Mononuclear cell (primary cell): ENCODE measurements around the gene CTNNA3. TPM values are rescaled to one million over a fixed set of nuclear protein-coding genes. Genes with fewer than 3 reads are reported as not detected.

Experiments used
- H3K27me3 ChIP-seq: 2 replicates; pipeline ENCODE4 v1.6.0; 2011; ENCODE audit warnings: low read length, control low read depth; ENCODE audit not compliant: insufficient read depth
- H3K4me1 ChIP-seq: 2 replicates; pipeline ENCODE4 v1.5.1; 2011; ENCODE audit warnings: mild to moderate bottlenecking, low read length, control low read depth; ENCODE audit not compliant: insufficient read depth
- H3K4me3 ChIP-seq: 2 replicates; pipeline ENCODE4 v1.5.1; 2011; ENCODE audit warnings: mild to moderate bottlenecking, low read length, moderate library complexity
- H3K9me3 ChIP-seq: 2 replicates; pipeline ENCODE4 v1.5.1; 2011; ENCODE audit warnings: low read depth, mild to moderate bottlenecking, control low read depth, low read length
- total RNA-seq: library from RNA; depleted of rRNA; stranded (reverse); fragments of >200 nt; gene quantifications from one replicate; pipeline ENCODE4 v1.2.3, GENCODE V29; 2012

Gene CTNNA3
- total RNA-seq, 1 donor = 0.42 TPM

DNA sequence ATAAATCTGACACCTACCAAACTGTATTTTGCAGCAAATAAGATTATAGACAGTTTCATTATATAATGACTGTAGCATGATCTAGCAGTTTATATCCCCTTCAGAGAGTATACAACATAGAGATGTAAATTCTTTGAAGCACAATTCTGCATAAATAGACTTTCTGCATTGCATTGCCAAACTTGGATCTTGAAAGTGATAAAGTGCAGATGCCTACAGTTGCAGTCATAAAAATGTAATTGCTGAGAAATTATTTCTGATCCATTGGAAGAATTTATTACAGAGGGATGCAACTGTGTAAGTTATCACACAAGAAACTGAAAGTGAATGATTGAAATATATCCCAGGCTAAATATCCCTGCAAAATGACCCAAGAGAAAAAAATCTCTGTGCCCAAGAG lies 65.1 kb downstream of the CTNNA3 start:
- no peaks in the 10 kb centered on the region for H3K4me1 ChIP-seq
- no peak overlapping the region for H3K4me3 ChIP-seq
- H3K27me3 ChIP-seq = no peaks in the 10 kb centered on the region

DNA sequence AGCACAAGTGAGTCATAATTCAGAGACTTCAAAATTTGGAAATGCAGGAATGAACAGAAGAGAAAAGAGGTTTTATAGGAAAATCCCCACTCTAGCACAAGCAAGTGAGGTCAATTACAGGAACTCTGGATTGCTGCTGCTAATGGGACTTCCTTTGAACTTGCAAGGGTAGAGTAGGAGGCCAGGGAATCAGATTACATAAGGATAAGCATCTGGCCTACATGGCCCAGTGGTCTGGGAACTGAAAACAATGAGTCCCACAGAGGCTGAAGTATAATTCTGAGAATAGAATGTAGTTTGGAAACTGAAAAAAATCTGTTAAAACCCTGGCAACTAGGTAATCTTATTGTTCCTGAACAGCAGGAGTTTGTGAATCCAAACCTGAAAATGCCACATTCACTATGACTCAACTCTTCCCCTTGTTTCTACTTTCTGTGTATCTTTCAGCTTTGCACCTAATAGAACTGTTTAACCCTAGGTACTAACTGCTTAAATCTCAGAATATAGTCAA lies 66.5 kb downstream of the CTNNA3 start:
- no peak overlapping the region for H3K4me3 ChIP-seq
- H3K27me3 ChIP-seq = no peaks in the 10 kb centered on the region

More for the DNA sequence above, 65.1 kb downstream of the CTNNA3 start:
- no peaks in the 10 kb centered on the region for H3K9me3 ChIP-seq

GRCh38 chr10:67622984-67623383 lies 73.0 kb downstream of the CTNNA3 start:
- H3K9me3 ChIP-seq = no peaks in the 10 kb centered on the region
- H3K4me3 ChIP-seq = no peak overlapping the region
- no peaks in the 10 kb centered on the region for H3K27me3 ChIP-seq
- H3K4me1 ChIP-seq = no peaks in the 10 kb centered on the region

More for the DNA sequence above, 66.5 kb downstream of the CTNNA3 start:
- no peaks in the 10 kb centered on the region for H3K9me3 ChIP-seq
- no peaks in the 10 kb centered on the region for H3K4me1 ChIP-seq

GRCh38 chr10:67622511-67622910 lies 73.5 kb downstream of the CTNNA3 start:
- H3K9me3 ChIP-seq = no peaks in the 10 kb centered on the region
- H3K27me3 ChIP-seq = no peaks in the 10 kb centered on the region
- H3K4me1 ChIP-seq = no peaks in the 10 kb centered on the region
- H3K4me3 ChIP-seq = no peak overlapping the region

DNA sequence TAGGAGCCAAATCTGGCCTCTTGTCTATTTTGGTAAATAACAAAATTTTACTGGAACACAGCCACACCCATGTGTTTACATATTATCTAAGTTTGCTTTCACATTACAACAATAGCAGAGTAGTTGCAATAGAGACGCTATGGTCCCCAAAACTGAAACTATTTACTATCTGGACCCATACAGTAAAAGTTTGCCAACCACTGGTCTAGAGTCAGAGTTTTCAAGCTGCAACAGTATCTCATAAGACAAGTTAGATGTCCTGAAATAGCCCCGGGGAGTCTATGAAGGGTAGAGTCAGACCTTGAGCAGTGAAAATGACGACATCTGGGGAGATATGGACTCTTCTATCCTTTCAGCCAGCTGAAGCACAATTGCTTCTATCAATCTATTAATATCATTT lies 74.2 kb downstream of the CTNNA3 start:
- Histone ChIP-seq H3K4me1 (no peaks in the 10 kb centered on the region), H3K9me3 (no peaks in the 10 kb centered on the region), H3K27me3 (no peaks in the 10 kb centered on the region), H3K4me3 (no peak overlapping the region)

DNA sequence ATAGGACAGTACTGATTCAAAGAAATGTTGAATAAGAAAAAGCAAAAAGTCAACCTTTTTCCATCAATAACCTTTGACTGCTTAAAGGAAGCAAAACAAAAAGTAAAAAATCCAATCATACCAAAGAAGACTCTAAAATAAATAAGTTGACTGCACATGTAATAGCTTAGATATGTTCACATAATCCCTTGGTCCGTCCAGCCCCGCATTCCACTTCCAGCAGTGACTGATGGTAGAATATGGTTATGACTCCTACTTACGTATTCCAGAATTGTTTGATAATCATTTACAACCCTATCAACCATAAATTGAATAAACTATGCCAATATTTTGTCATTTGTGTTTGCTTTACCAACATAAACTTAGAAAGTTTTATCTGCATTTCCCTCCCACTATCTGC lies 77.9 kb downstream of the CTNNA3 start:
- H3K4me1 ChIP-seq = no peaks in the 10 kb centered on the region
- H3K9me3 ChIP-seq = no peaks in the 10 kb centered on the region
- peaks cover 3% of the 10 kb centered on the region for H3K27me3 ChIP-seq
- no peak overlapping the region for H3K4me3 ChIP-seq

DNA sequence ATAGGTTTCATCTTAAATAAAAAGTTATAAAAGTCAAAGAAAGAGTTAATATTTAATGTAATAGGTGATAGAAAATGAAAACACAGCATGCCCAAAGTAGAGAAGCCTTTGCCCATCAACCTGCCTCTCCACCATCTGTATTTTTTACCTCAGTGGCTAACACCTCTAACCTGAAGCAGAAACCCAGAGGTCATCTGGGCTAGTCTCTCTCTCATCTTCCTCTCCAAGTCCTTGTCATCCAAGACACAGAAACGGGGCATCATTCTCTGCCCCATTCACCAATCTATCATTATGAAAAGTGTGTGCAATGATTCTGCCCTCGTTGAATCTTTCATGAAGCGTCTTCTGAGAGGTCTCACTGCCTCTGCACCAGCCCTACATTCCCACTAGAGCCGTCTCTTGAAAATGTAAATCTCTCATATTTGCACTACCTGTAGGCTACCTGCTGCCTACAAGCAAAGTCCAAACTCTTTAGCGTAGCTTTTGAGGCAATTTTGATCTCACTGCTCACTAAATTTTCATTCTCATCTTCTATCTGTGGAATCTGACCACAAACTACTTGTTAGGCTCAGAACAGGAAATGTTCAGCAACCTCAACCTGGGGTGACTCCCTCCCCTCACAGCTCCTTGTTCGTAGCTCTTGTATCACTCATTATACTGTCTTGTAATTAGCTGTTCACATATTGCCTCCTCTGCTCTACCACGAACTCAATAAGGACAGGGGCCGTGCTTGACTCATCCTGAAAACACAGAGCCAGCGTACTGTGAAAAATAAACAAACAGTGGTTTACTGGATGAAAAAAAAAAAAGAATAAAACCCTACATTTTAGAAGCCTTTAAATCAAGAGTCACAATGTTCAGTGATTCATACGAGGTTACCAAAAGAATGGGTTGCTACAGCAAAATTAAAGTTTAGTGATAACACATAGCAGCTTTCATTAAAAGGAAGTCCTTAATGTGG lies 83.1 kb downstream of the CTNNA3 start:
- no peak overlapping the region for H3K4me3 ChIP-seq
- H3K9me3 ChIP-seq = no peaks in the 10 kb centered on the region
- peaks cover 3% of the 10 kb centered on the region for H3K27me3 ChIP-seq
- peaks cover 4% of the 10 kb centered on the region for H3K4me1 ChIP-seq

- H3K4me3 ChIP-seq = no peak overlapping the region
Observed at GRCh38 chr10:67612176-67612575, 83.8 kb downstream of the CTNNA3 start.

GRCh38 chr10:67609996-67610793 lies 85.8 kb downstream of the CTNNA3 start:
- Histone ChIP-seq H3K4me1 (peaks cover 4% of the 10 kb centered on the region), H3K27me3 (no peaks in the 10 kb centered on the region), H3K9me3 (no peaks in the 10 kb centered on the region), H3K4me3 (no peak overlapping the region)

More at GRCh38 chr10:67612176-67612575, 83.8 kb downstream of the CTNNA3 start:
- Histone ChIP-seq H3K9me3 (no peaks in the 10 kb centered on the region), H3K27me3 (peaks cover 3% of the 10 kb centered on the region), H3K4me1 (peaks cover 4% of the 10 kb centered on the region)

DNA sequence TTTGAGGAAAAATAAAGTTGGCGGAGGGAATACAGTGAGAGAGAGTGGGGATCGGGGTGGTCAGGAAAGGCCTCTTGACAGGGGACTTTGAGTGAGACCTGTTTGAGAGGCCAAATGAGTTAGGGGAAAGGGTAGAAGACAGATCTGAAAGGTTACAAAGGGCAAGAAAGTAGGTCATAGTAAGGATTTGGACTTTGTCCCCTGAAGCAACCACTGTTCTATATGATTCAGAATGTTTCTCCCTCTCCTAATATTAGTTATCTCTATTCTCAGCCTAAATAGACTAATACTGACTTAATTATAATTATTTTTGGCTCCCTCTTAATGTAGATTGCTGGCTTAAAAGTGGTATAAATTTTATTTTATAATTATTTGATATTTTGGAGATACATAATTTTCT lies 88.0 kb downstream of the CTNNA3 start:
- no peak overlapping the region for H3K4me3 ChIP-seq
- H3K27me3 ChIP-seq = peaks cover 3% of the 10 kb centered on the region
- H3K9me3 ChIP-seq = no peaks in the 10 kb centered on the region

DNA sequence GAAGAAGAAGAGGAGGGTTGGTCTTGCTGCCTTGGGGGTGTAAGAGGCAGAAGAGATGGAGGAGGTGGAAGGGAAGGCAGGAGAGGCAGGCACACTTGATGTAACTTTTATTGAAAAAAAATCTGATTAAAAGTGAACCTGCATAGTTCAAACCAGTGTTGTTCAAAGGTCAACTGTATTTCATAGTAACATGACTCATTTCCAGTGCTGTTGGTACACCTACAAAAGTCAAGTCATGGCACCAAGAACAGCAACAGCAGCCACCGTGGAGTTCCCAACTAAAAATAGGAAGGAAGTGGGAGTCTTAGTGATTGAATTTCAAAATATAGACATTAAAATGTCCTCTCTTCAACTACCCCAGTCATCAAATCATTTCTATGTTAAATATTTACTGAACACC lies 88.5 kb downstream of the CTNNA3 start:
- H3K27me3 ChIP-seq = peaks cover 3% of the 10 kb centered on the region
- H3K4me1 ChIP-seq = peaks cover under 1% of the 10 kb centered on the region
- no peak overlapping the region for H3K4me3 ChIP-seq
- H3K9me3 ChIP-seq = no peaks in the 10 kb centered on the region

More for the DNA sequence above, 88.0 kb downstream of the CTNNA3 start:
- H3K4me1 ChIP-seq = peaks cover 4% of the 10 kb centered on the region

DNA sequence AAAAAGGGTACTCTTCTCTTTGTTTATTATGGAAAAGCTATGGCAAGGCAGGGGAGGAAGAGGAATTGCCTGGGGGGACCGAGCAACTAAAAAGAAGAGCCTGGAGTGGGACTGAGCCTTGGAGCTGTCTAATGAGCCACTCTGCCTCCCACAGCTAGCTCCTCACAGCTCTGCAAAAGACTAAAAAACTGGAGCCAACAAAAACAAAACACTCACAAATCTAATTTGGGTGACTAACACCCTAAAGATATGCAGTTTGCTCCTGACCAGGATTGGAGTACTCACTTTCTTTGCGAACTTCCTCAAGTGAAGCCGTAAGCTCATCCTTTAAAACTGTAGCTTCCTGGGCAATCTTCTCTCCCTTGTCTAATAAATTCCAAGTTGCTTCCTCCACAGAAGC lies 89.4 kb downstream of the CTNNA3 start:
- Histone ChIP-seq H3K9me3 (no peaks in the 10 kb centered on the region), H3K4me3 (no peak overlapping the region), H3K27me3 (peaks cover 3% of the 10 kb centered on the region), H3K4me1 (no peaks in the 10 kb centered on the region)

- peaks cover 7% of the 10 kb centered on the region for H3K27me3 ChIP-seq
- H3K4me1 ChIP-seq = no peaks in the 10 kb centered on the region
- H3K4me3 ChIP-seq = no peak overlapping the region
- no peaks in the 10 kb centered on the region for H3K9me3 ChIP-seq
Observed at GRCh38 chr10:67603701-67604100, 92.3 kb downstream of the CTNNA3 start.

GRCh38 chr10:67603086-67603485 lies 92.9 kb downstream of the CTNNA3 start:
- Histone ChIP-seq H3K27me3 (peaks cover 7% of the 10 kb centered on the region), H3K4me3 (no peak overlapping the region), H3K4me1 (no peaks in the 10 kb centered on the region), H3K9me3 (no peaks in the 10 kb centered on the region)
